Measurements from ENCODE around the gene MYH10.
A peak's percentile ranks its signal among the peaks of the same experiment; 100 is the strongest.

MYH10 gene

GRCh38 chr17:8610558-8610957, 20.0 kb downstream of the MYH10 start:
- DNase-seq (ENCODE audit: low spot score) (no peak), FAIRE-seq (no peak)

- no peak for FAIRE-seq
Observed at GRCh38 chr17:8609910-8610309, 20.6 kb downstream of the MYH10 start.

GRCh38 chr17:8608001-8608400, 22.5 kb downstream of the MYH10 start:
- FAIRE-seq (no peak), DNase-seq (ENCODE audit: low spot score) (no peak)

More at GRCh38 chr17:8609910-8610309, 20.6 kb downstream of the MYH10 start:
- no peak for DNase-seq (ENCODE audit: low spot score)

- FAIRE-seq (no peak), DNase-seq (ENCODE audit: low spot score) (no peak)
Observed at GRCh38 chr17:8606401-8606800, 24.1 kb downstream of the MYH10 start.

GRCh38 chr17:8602679-8603078, 27.8 kb downstream of the MYH10 start:
- no peak for DNase-seq (ENCODE audit: low spot score)
- FAIRE-seq, result no peak

GRCh38 chr17:8599351-8600011, 31.0 kb downstream of the MYH10 start:
- no peak for FAIRE-seq
- DNase-seq (ENCODE audit: low spot score), result no peak

GRCh38 chr17:8598913-8599312, 31.6 kb downstream of the MYH10 start:
- no peak for FAIRE-seq
- no peak for DNase-seq (ENCODE audit: low spot score)

- FAIRE-seq (no peak), DNase-seq (ENCODE audit: low spot score) (no peak)
Observed at GRCh38 chr17:8593830-8594229, 36.7 kb downstream of the MYH10 start.

GRCh38 chr17:8593276-8593675, 37.2 kb downstream of the MYH10 start:
- peak; percentile 17 for FAIRE-seq
- DNase-seq (ENCODE audit: low spot score), result no peak

- DNase-seq (ENCODE audit: low spot score) (no peak), FAIRE-seq (no peak)
Observed at GRCh38 chr17:8588877-8589554, 41.5 kb downstream of the MYH10 start.

- FAIRE-seq, result no peak
- DNase-seq (ENCODE audit: low spot score), result no peak
Observed at GRCh38 chr17:8586766-8587165, 43.8 kb downstream of the MYH10 start.

- no peak for FAIRE-seq
- no peak for DNase-seq (ENCODE audit: low spot score)
Observed at GRCh38 chr17:8585911-8586310, 44.6 kb downstream of the MYH10 start.

GRCh38 chr17:8583954-8584353, 46.6 kb downstream of the MYH10 start:
- DNase-seq (ENCODE audit: low spot score) (no peak), FAIRE-seq (no peak)

GRCh38 chr17:8580952-8581658, 49.4 kb downstream of the MYH10 start:
- DNase-seq (ENCODE audit: low spot score), result no peak
- peak; percentile 35 for FAIRE-seq

GRCh38 chr17:8577868-8578267, 52.7 kb downstream of the MYH10 start:
- no peak for FAIRE-seq
- DNase-seq (ENCODE audit: low spot score), result no peak

GRCh38 chr17:8576559-8577294, 53.8 kb downstream of the MYH10 start:
- DNase-seq (ENCODE audit: low spot score) (no peak), FAIRE-seq (no peak)

- FAIRE-seq, result no peak
- no peak for DNase-seq (ENCODE audit: low spot score)
Observed at GRCh38 chr17:8574687-8575086, 55.8 kb downstream of the MYH10 start.

GRCh38 chr17:8572764-8573163, 57.8 kb downstream of the MYH10 start:
- FAIRE-seq (no peak), DNase-seq (ENCODE audit: low spot score) (no peak)

- DNase-seq (ENCODE audit: low spot score), result no peak
- FAIRE-seq, result no peak
Observed at GRCh38 chr17:8563981-8564602, 66.4 kb downstream of the MYH10 start.

GRCh38 chr17:8563024-8563776, 67.3 kb downstream of the MYH10 start:
- DNase-seq (ENCODE audit: low spot score) (no peak), FAIRE-seq (no peak)

- no peak for FAIRE-seq
- DNase-seq (ENCODE audit: low spot score), result no peak
Observed at GRCh38 chr17:8558144-8558543, 72.4 kb downstream of the MYH10 start.

Measured in RCC 7860 (cell line).